NCI-H774 (cell line): ENCODE results near the gene IP6K3.
A peak's percentile ranks its signal among the peaks of the same experiment; 100 is the strongest.

Experiments
- DNase-seq: peaks from one replicate; lab custom pipeline; 2025; lab: John Stamatoyannopoulos, UW

The IP6K3 gene

GRCh38 chr6:33746651-33747100, at the start of gene IP6K3:
IP6K3 (minus strand) TSS chr6:33746905; CDS start chr6:33735476, 11,429 bp downstream.
- no peak for DNase-seq

GRCh38 chr6:33794910-33795623, 48.4 kb upstream of the IP6K3 start:
- no peak for DNase-seq

GRCh38 chr6:33792981-33793380, 46.3 kb upstream of the IP6K3 start:
- DNase-seq, result no peak

- no peak for DNase-seq
These were observed 44.9 kb upstream of the IP6K3 start for GRCh38 chr6:33791620-33792019.

GRCh38 chr6:33790910-33791309, 44.2 kb upstream of the IP6K3 start:
- no peak for DNase-seq

- DNase-seq, result no peak
These were observed 43.7 kb upstream of the IP6K3 start for GRCh38 chr6:33790379-33790778.

GRCh38 chr6:33789550-33789895, 42.8 kb upstream of the IP6K3 start:
- DNase-seq, result no peak

- peak; percentile 91 for DNase-seq
These were observed 42.2 kb upstream of the IP6K3 start, which contains the start of gene LEMD2 for GRCh38 chr6:33788694-33789549. LEMD2 (minus strand) TSS chr6:33789130; CDS start chr6:33789116, 14 bp downstream.

GRCh38 chr6:33787954-33788693, 41.4 kb upstream of the IP6K3 start:
- no peak for DNase-seq

GRCh38 chr6:33787346-33787953, 40.7 kb upstream of the IP6K3 start:
- no peak for DNase-seq

GRCh38 chr6:33786736-33787135, 40.0 kb upstream of the IP6K3 start:
- DNase-seq, result no peak

GRCh38 chr6:33785778-33786177, 39.1 kb upstream of the IP6K3 start:
- DNase-seq, result no peak

GRCh38 chr6:33784787-33785186, 38.1 kb upstream of the IP6K3 start:
- DNase-seq, result no peak

- no peak for DNase-seq
These were observed 37.2 kb upstream of the IP6K3 start for GRCh38 chr6:33783781-33784520.

GRCh38 chr6:33782561-33782960, 35.9 kb upstream of the IP6K3 start:
- DNase-seq, result no peak

GRCh38 chr6:33781131-33781975, 34.6 kb upstream of the IP6K3 start:
- no peak for DNase-seq

- DNase-seq, result no peak
These were observed 33.2 kb upstream of the IP6K3 start for GRCh38 chr6:33779895-33780294.

GRCh38 chr6:33779290-33779689, 32.6 kb upstream of the IP6K3 start:
- DNase-seq, result no peak

- DNase-seq, result no peak
These were observed 31.9 kb upstream of the IP6K3 start for GRCh38 chr6:33778444-33779121.
